Omental fat pad (tissue), 4 donors: ENCODE results near the gene IL13RA2. TPM values are rescaled to one million over a fixed set of nuclear protein-coding genes. Genes with fewer than 3 reads are reported as not detected.

Experiments
- ATAC-seq: fragments of 150-250 bp; one replicate; pipeline ENCODE4 v1.9.1; 2016; ENCODE audit warnings: mild to moderate bottlenecking, moderate library complexity; ENCODE audit not compliant: low FRiP score
- DNase-seq: peaks from one replicate; pipeline ENCODE4 v3.0.0-alpha.2; 2019; ENCODE audit warnings: low spot score
- CTCF ChIP-seq, 3 donors: fragments of 450-650 bp; IDR thresholded peaks; one replicate each; pipeline ENCODE4 v1.5.1; 2016 to 2017; ENCODE audit warnings: antibody characterized with exemption in 3 of 3, mild to moderate bottlenecking in 3 of 3, moderate library complexity in 2 of 3
- small RNA-seq: library from RNA; depleted of rRNA; stranded (forward); fragments of <200 nt; gene quantifications from one replicate; pipeline ENCODE3, GENCODE V24; 2016
- total RNA-seq, 4 donors: library from RNA; depleted of rRNA; stranded (reverse); fragments of >200 nt; gene quantifications; one replicate each; pipeline ENCODE4 v1.1.0, GENCODE V29; 2016

The IL13RA2 gene
- total RNA-seq, 4 donors from 2014 or later: 0.28 to 2.9 (median 0.56) TPM; not detected in 1

GRCh38 chrX:114964374-114964773 is 53.0 kb downstream of the IL13RA2 start:
- no peak for ATAC-seq
- no peak for DNase-seq
- no peak for TF ChIP-seq CTCF (IDR thresholded peaks at IDR 0.05)

- DNase-seq: no peak
- TF ChIP-seq CTCF (IDR thresholded peaks at IDR 0.05): no peak
- no peak for ATAC-seq
Observed at GRCh38 chrX:114962209-114962608, 55.2 kb downstream of the IL13RA2 start.

- DNase-seq: no peak
- ATAC-seq: no peak
- TF ChIP-seq CTCF (IDR thresholded peaks at IDR 0.05): no peak
Observed at GRCh38 chrX:114959729-114960128, 57.7 kb downstream of the IL13RA2 start.

Small RNAs within 50 kb of the gene (small RNA-seq; reads per million reads assigned to genes)
- gene RNU6-648P: not detected

Other genes starting within 250 kb of the IL13RA2 start
- gene RBMXL3, start 171.8 kb upstream of the IL13RA2 start, total RNA-seq: not detected
- 10 to 100 TPM in 1 of 4 donors, 1 to 10 TPM in 3; 2.2 to 10.6 (median 3.4) TPM for gene LRCH2, start 216.5 kb upstream of the IL13RA2 start, total RNA-seq